Measurements from ENCODE around the gene NKTR.

Gene NKTR

GRCh38 chr3:42654331-42655201, 54.1 kb downstream of the NKTR start:
- DNase-seq, result peak; percentile 91
- peak overlapping the region; percentile 96 for H3K4ac ChIP-seq (ENCODE audit: low read depth, low read length)

GRCh38 chr3:42655331-42655888, 54.9 kb downstream of the NKTR start:
- no CpG with 5 or more reads among the region's 4 CpGs for WGBS (ENCODE audit: extremely low coverage, insufficient coverage, low lambda C conversion rate)
- H4K8ac ChIP-seq (ENCODE audit: low read depth, low read length), result no peak overlapping the region
- H3K23ac ChIP-seq (ENCODE audit: low read length), result no peak overlapping the region
- no peaks in the 10 kb centered on the region for H3K36me3 ChIP-seq (ENCODE audit: control insufficient read depth, insufficient read depth, low read length)
- peaks cover 18% of the 10 kb centered on the region for H3K4me1 ChIP-seq (ENCODE audit: control insufficient read depth, low read depth, low read length)
- no peak overlapping the region for H3K27ac ChIP-seq (ENCODE audit: low read depth, low read length)
- no peak overlapping the region for H2BK120ac ChIP-seq (ENCODE audit: low read depth, low read length)
- H3K4me2 ChIP-seq (ENCODE audit: low read length), result peak overlapping the region; percentile 40
- H2AK5ac ChIP-seq (ENCODE audit: low read length), result no peak overlapping the region
- H3K4ac ChIP-seq (ENCODE audit: low read depth, low read length), result peak overlapping the region; percentile 44
- DNase-seq, result peak; percentile 28
- no peaks in the 10 kb centered on the region for H3K79me2 ChIP-seq (ENCODE audit: control insufficient read depth, insufficient read depth, low read length)
- peak overlapping the region; percentile 71 for H3K18ac ChIP-seq (ENCODE audit: low read length)
- no peaks in the 10 kb centered on the region for H3K27me3 ChIP-seq (ENCODE audit: insufficient read depth, low read length, poor library complexity)
- no peak overlapping the region for H3K4me3 ChIP-seq (ENCODE audit: low read length)
- no peak overlapping the region for H2BK15ac ChIP-seq (replicated peaks; ENCODE audit: low read depth)
- H3K9ac ChIP-seq (ENCODE audit: low read length), result peak overlapping the region; percentile 84
- H3K79me1 ChIP-seq (ENCODE audit: low read length), result peaks cover 2% of the 10 kb centered on the region
- H3K56ac ChIP-seq (ENCODE audit: low read length), result peak overlapping the region; percentile 92
- H2BK5ac ChIP-seq (ENCODE audit: low read length), result no peak overlapping the region
- no peak overlapping the region for H4K5ac ChIP-seq (ENCODE audit: low read length)

More at GRCh38 chr3:42654331-42655201, 54.1 kb downstream of the NKTR start:
- Histone ChIP-seq H3K36me3 (ENCODE audit: control insufficient read depth, insufficient read depth, low read length) (no peaks in the 10 kb centered on the region), H3K4me3 (ENCODE audit: low read length) (peak overlapping the region; percentile 56), H2BK15ac (replicated peaks; ENCODE audit: low read depth) (no peak overlapping the region), H3K27ac (ENCODE audit: low read depth, low read length) (no peak overlapping the region), H4K8ac (ENCODE audit: low read depth, low read length) (peak overlapping the region; percentile 29), H3K23ac (ENCODE audit: low read length) (peak overlapping the region; percentile 45), H3K4me2 (ENCODE audit: low read length) (peak overlapping the region; percentile 40), H3K79me2 (ENCODE audit: control insufficient read depth, insufficient read depth, low read length) (no peaks in the 10 kb centered on the region), H3K9ac (ENCODE audit: low read length) (peak overlapping the region; percentile 84), H3K79me1 (ENCODE audit: low read length) (peaks cover 2% of the 10 kb centered on the region), H2BK120ac (ENCODE audit: low read depth, low read length) (no peak overlapping the region), H2AK5ac (ENCODE audit: low read length) (no peak overlapping the region), H3K27me3 (ENCODE audit: insufficient read depth, low read length, poor library complexity) (no peaks in the 10 kb centered on the region), H4K5ac (ENCODE audit: low read length) (no peak overlapping the region), H3K18ac (ENCODE audit: low read length) (peak overlapping the region; percentile 71), H3K4me1 (ENCODE audit: control insufficient read depth, low read depth, low read length) (peaks cover 18% of the 10 kb centered on the region), H3K56ac (ENCODE audit: low read length) (peak overlapping the region; percentile 92), H2BK5ac (ENCODE audit: low read length) (no peak overlapping the region)
- WGBS (ENCODE audit: extremely low coverage, insufficient coverage, low lambda C conversion rate), result no CpG with 5 or more reads among the region's 94 CpGs

- peak; percentile 48 for DNase-seq
- Histone ChIP-seq H3K56ac (ENCODE audit: low read length) (no peak overlapping the region), H3K18ac (ENCODE audit: low read length) (no peak overlapping the region), H3K4me3 (ENCODE audit: low read length) (no peak overlapping the region), H3K27me3 (ENCODE audit: insufficient read depth, low read length, poor library complexity) (no peaks in the 10 kb centered on the region), H3K9ac (ENCODE audit: low read length) (no peak overlapping the region), H4K8ac (ENCODE audit: low read depth, low read length) (no peak overlapping the region), H3K4ac (ENCODE audit: low read depth, low read length) (no peak overlapping the region), H2BK5ac (ENCODE audit: low read length) (no peak overlapping the region), H3K23ac (ENCODE audit: low read length) (no peak overlapping the region), H3K79me1 (ENCODE audit: low read length) (peaks cover 2% of the 10 kb centered on the region), H2BK120ac (ENCODE audit: low read depth, low read length) (no peak overlapping the region), H3K36me3 (ENCODE audit: control insufficient read depth, insufficient read depth, low read length) (no peaks in the 10 kb centered on the region), H3K27ac (ENCODE audit: low read depth, low read length) (no peak overlapping the region), H4K5ac (ENCODE audit: low read length) (no peak overlapping the region), H2AK5ac (ENCODE audit: low read length) (no peak overlapping the region), H3K4me1 (ENCODE audit: control insufficient read depth, low read depth, low read length) (peaks cover 18% of the 10 kb centered on the region), H2BK15ac (replicated peaks; ENCODE audit: low read depth) (no peak overlapping the region), H3K4me2 (ENCODE audit: low read length) (no peak overlapping the region), H3K79me2 (ENCODE audit: control insufficient read depth, insufficient read depth, low read length) (no peaks in the 10 kb centered on the region)
- no CpG with 5 or more reads among the region's 6 CpGs for WGBS (ENCODE audit: extremely low coverage, insufficient coverage, low lambda C conversion rate)
These were observed 55.6 kb downstream of the NKTR start for GRCh38 chr3:42655980-42656679.

- Histone ChIP-seq H3K27ac (ENCODE audit: low read depth, low read length) (no peak overlapping the region), H3K4me3 (ENCODE audit: low read length) (no peak overlapping the region), H3K9ac (ENCODE audit: low read length) (no peak overlapping the region), H3K4me1 (ENCODE audit: control insufficient read depth, low read depth, low read length) (peaks cover 10% of the 10 kb centered on the region), H3K4ac (ENCODE audit: low read depth, low read length) (no peak overlapping the region), H2BK120ac (ENCODE audit: low read depth, low read length) (no peak overlapping the region), H3K79me1 (ENCODE audit: low read length) (peaks cover 2% of the 10 kb centered on the region), H2AK5ac (ENCODE audit: low read length) (no peak overlapping the region), H4K5ac (ENCODE audit: low read length) (no peak overlapping the region), H3K56ac (ENCODE audit: low read length) (no peak overlapping the region), H3K27me3 (ENCODE audit: insufficient read depth, low read length, poor library complexity) (no peaks in the 10 kb centered on the region), H2BK15ac (replicated peaks; ENCODE audit: low read depth) (no peak overlapping the region), H3K18ac (ENCODE audit: low read length) (no peak overlapping the region), H4K8ac (ENCODE audit: low read depth, low read length) (no peak overlapping the region), H3K79me2 (ENCODE audit: control insufficient read depth, insufficient read depth, low read length) (no peaks in the 10 kb centered on the region), H3K23ac (ENCODE audit: low read length) (no peak overlapping the region), H2BK5ac (ENCODE audit: low read length) (no peak overlapping the region), H3K36me3 (ENCODE audit: control insufficient read depth, insufficient read depth, low read length) (no peaks in the 10 kb centered on the region), H3K4me2 (ENCODE audit: low read length) (no peak overlapping the region)
- WGBS (ENCODE audit: extremely low coverage, insufficient coverage, low lambda C conversion rate), result no CpG with 5 or more reads among the region's 9 CpGs
- DNase-seq, result no peak
These were observed 56.5 kb downstream of the NKTR start for GRCh38 chr3:42656680-42657610.

GRCh38 chr3:42657675-42658074, 57.2 kb downstream of the NKTR start:
- WGBS (ENCODE audit: extremely low coverage, insufficient coverage, low lambda C conversion rate), result no CpG with 5 or more reads among the region's 4 CpGs

More at GRCh38 chr3:42657675-42658074, 57.2 kb downstream of the NKTR start:
- H2BK120ac ChIP-seq (ENCODE audit: low read depth, low read length), result no peak overlapping the region
- H4K5ac ChIP-seq (ENCODE audit: low read length), result no peak overlapping the region
- no peak overlapping the region for H3K23ac ChIP-seq (ENCODE audit: low read length)
- no peaks in the 10 kb centered on the region for H3K79me2 ChIP-seq (ENCODE audit: control insufficient read depth, insufficient read depth, low read length)
- H3K79me1 ChIP-seq (ENCODE audit: low read length), result peaks cover 2% of the 10 kb centered on the region
- no peak overlapping the region for H3K27ac ChIP-seq (ENCODE audit: low read depth, low read length)
- H3K36me3 ChIP-seq (ENCODE audit: control insufficient read depth, insufficient read depth, low read length), result no peaks in the 10 kb centered on the region
- no peak overlapping the region for H3K4ac ChIP-seq (ENCODE audit: low read depth, low read length)
- H3K18ac ChIP-seq (ENCODE audit: low read length), result no peak overlapping the region
- DNase-seq, result no peak
- H3K56ac ChIP-seq (ENCODE audit: low read length), result no peak overlapping the region
- H2AK5ac ChIP-seq (ENCODE audit: low read length), result no peak overlapping the region
- no peak overlapping the region for H2BK5ac ChIP-seq (ENCODE audit: low read length)
- H3K4me2 ChIP-seq (ENCODE audit: low read length), result no peak overlapping the region
- H3K4me1 ChIP-seq (ENCODE audit: control insufficient read depth, low read depth, low read length), result peaks cover 5% of the 10 kb centered on the region
- no peaks in the 10 kb centered on the region for H3K27me3 ChIP-seq (ENCODE audit: insufficient read depth, low read length, poor library complexity)
- no peak overlapping the region for H3K9ac ChIP-seq (ENCODE audit: low read length)
- no peak overlapping the region for H2BK15ac ChIP-seq (replicated peaks; ENCODE audit: low read depth)
- H4K8ac ChIP-seq (ENCODE audit: low read depth, low read length), result no peak overlapping the region
- no peak overlapping the region for H3K4me3 ChIP-seq (ENCODE audit: low read length)
